Effector CD4-positive, alpha-beta T cell (primary cell): ENCODE measurements around the gene PRPSAP2.

Experiments
- DNase-seq: peaks from one replicate; pipeline ENCODE4 v3.0.0-alpha.2; 2020

PRPSAP2 gene

GRCh38 chr17:18963126-18964017, 105.4 kb downstream of the PRPSAP2 start:
- DNase-seq = no peak

- no peak for DNase-seq
Measured at GRCh38 chr17:18964018-18964351, 106.1 kb downstream of the PRPSAP2 start.

- DNase-seq = no peak
Measured at GRCh38 chr17:18964550-18964949, 106.6 kb downstream of the PRPSAP2 start.

GRCh38 chr17:18965530-18966236, 107.8 kb downstream of the PRPSAP2 start:
- DNase-seq = no peak

- DNase-seq = no peak
Measured at GRCh38 chr17:18966831-18967624, 109.1 kb downstream of the PRPSAP2 start.

GRCh38 chr17:18967916-18968315, 110.0 kb downstream of the PRPSAP2 start:
- DNase-seq = no peak

GRCh38 chr17:18968345-18968744, 110.4 kb downstream of the PRPSAP2 start:
- DNase-seq = no peak

- DNase-seq = no peak
Measured at GRCh38 chr17:18968945-18969887, 111.3 kb downstream of the PRPSAP2 start.

- DNase-seq = no peak
Measured at GRCh38 chr17:18970582-18971480, 112.9 kb downstream of the PRPSAP2 start.

GRCh38 chr17:18971801-18972200, 113.9 kb downstream of the PRPSAP2 start:
- DNase-seq = no peak

GRCh38 chr17:18974407-18975149, 116.6 kb downstream of the PRPSAP2 start:
- DNase-seq = no peak

GRCh38 chr17:18975597-18975996, 117.7 kb downstream of the PRPSAP2 start:
- DNase-seq = no peak

GRCh38 chr17:18976201-18976600, 118.3 kb downstream of the PRPSAP2 start:
- DNase-seq = no peak

GRCh38 chr17:18977021-18977420, 119.1 kb downstream of the PRPSAP2 start:
- no peak for DNase-seq

GRCh38 chr17:18977646-18978045, 119.7 kb downstream of the PRPSAP2 start:
- no peak for DNase-seq

GRCh38 chr17:18978050-18978449, 120.1 kb downstream of the PRPSAP2 start:
- DNase-seq = no peak

- DNase-seq = no peak
Measured at GRCh38 chr17:18978655-18979054, 120.7 kb downstream of the PRPSAP2 start.
